Stimulated activated CD8-positive, alpha-beta memory T cell treated with anti-CD3 and anti-CD28 coated beads, Interleukin-7, amount 100 ng/mL, for 48 hours (primary cell): ENCODE measurements around the gene P2RY4.
"Not testable (repeated sequence)": the region's sequence is repeated elsewhere in the genome, so short reads cannot be mapped to it uniquely, and the experiment has no call there.

Experiments
- DNase-seq, 2 donors: peaks; one replicate each; pipeline ENCODE4 v3.0.0-alpha.2; 2020; ENCODE audit warnings: low read depth in 1 of 2; ENCODE audit errors: extremely low read depth in 1 of 2

P2RY4 gene

GRCh38 chrX:70244881-70245280 lies 15.1 kb downstream of the P2RY4 start:
- DNase-seq = no peak

GRCh38 chrX:70243601-70244000 lies 16.4 kb downstream of the P2RY4 start:
- not testable (repeated sequence) for DNase-seq

- no peak for DNase-seq
These were observed 18.5 kb downstream of the P2RY4 start for GRCh38 chrX:70241501-70241900.

- no peak for DNase-seq
These were observed 19.3 kb downstream of the P2RY4 start for GRCh38 chrX:70240751-70241150.

- no peak for DNase-seq
These were observed 25.6 kb downstream of the P2RY4 start, which contains the start of gene AWAT1 for GRCh38 chrX:70234355-70234754. AWAT1 (plus strand) TSS chrX:70234655; CDS start chrX:70234696, 41 bp downstream.

- no peak for DNase-seq
These were observed 28.3 kb downstream of the P2RY4 start for GRCh38 chrX:70231666-70232065.

GRCh38 chrX:70226687-70227086 lies 33.3 kb downstream of the P2RY4 start:
- DNase-seq = no peak

GRCh38 chrX:70226048-70226447 lies 34.0 kb downstream of the P2RY4 start:
- no peak for DNase-seq

GRCh38 chrX:70219938-70220764 lies 39.9 kb downstream of the P2RY4 start:
- DNase-seq = no peak

- not testable (repeated sequence) for DNase-seq
These were observed 50.4 kb downstream of the P2RY4 start for GRCh38 chrX:70209570-70209969.

- no peak for DNase-seq
These were observed 51.5 kb downstream of the P2RY4 start for GRCh38 chrX:70208479-70208878.
